C4-2B (cell line): Measurements from ENCODE around the gene FAM89A.

ENCODE experiments used
- ZFX ChIP-seq: fragments of 450-650 bp; IDR thresholded peaks from 2 replicates; pipeline ENCODE4 v1.6.1; 2017
- TF ChIP-seq, protein P1 (sequence below): fragments of 450-650 bp; conservative IDR thresholded peaks from 2 replicates; pipeline ENCODE4 v1.5.1; 2017; ENCODE audit warnings: mild to moderate bottlenecking

GRCh38 chr1:230971771-230972170 lies 68.3 kb downstream of the FAM89A start:
- TF ChIP-seq, protein P1, sequence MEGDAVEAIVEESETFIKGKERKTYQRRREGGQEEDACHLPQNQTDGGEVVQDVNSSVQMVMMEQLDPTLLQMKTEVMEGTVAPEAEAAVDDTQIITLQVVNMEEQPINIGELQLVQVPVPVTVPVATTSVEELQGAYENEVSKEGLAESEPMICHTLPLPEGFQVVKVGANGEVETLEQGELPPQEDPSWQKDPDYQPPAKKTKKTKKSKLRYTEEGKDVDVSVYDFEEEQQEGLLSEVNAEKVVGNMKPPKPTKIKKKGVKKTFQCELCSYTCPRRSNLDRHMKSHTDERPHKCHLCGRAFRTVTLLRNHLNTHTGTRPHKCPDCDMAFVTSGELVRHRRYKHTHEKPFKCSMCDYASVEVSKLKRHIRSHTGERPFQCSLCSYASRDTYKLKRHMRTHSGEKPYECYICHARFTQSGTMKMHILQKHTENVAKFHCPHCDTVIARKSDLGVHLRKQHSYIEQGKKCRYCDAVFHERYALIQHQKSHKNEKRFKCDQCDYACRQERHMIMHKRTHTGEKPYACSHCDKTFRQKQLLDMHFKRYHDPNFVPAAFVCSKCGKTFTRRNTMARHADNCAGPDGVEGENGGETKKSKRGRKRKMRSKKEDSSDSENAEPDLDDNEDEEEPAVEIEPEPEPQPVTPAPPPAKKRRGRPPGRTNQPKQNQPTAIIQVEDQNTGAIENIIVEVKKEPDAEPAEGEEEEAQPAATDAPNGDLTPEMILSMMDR = no peak
- TF ChIP-seq ZFX = no peak
